Measurements from ENCODE around the gene GPR153.

GRCh38 chr1:6271554-6271953 is 10.7 kb upstream of the GPR153 start:
- TF ChIP-seq CHD4 (IDR thresholded peaks at IDR 0.05; ENCODE audit: borderline replicate concordance, low read length), result no peak
- no peak for TF ChIP-seq RFX5 (IDR thresholded peaks at IDR 0.05; ENCODE audit: low read depth, low read length)
- no peak for TF ChIP-seq POLR2A (IDR thresholded peaks at IDR 0.05; ENCODE audit: insufficient read depth in 1 of 2, low read depth in 2 of 2, low read length in 2 of 2)

Data from HepG2 (cell line).